ENCODE data around the gene SBK2.

GRCh38 chr19:55540619-55541018 lies 3.7 kb upstream of the SBK2 start:
- no peak for TF ChIP-seq POLR2A (IDR thresholded peaks at IDR 0.05)
- TF ChIP-seq, protein P1, sequence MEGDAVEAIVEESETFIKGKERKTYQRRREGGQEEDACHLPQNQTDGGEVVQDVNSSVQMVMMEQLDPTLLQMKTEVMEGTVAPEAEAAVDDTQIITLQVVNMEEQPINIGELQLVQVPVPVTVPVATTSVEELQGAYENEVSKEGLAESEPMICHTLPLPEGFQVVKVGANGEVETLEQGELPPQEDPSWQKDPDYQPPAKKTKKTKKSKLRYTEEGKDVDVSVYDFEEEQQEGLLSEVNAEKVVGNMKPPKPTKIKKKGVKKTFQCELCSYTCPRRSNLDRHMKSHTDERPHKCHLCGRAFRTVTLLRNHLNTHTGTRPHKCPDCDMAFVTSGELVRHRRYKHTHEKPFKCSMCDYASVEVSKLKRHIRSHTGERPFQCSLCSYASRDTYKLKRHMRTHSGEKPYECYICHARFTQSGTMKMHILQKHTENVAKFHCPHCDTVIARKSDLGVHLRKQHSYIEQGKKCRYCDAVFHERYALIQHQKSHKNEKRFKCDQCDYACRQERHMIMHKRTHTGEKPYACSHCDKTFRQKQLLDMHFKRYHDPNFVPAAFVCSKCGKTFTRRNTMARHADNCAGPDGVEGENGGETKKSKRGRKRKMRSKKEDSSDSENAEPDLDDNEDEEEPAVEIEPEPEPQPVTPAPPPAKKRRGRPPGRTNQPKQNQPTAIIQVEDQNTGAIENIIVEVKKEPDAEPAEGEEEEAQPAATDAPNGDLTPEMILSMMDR (IDR thresholded peaks at IDR 0.05): no peak
